ENCODE results near the gene KRTAP4-11.

Gene KRTAP4-11

DNA sequence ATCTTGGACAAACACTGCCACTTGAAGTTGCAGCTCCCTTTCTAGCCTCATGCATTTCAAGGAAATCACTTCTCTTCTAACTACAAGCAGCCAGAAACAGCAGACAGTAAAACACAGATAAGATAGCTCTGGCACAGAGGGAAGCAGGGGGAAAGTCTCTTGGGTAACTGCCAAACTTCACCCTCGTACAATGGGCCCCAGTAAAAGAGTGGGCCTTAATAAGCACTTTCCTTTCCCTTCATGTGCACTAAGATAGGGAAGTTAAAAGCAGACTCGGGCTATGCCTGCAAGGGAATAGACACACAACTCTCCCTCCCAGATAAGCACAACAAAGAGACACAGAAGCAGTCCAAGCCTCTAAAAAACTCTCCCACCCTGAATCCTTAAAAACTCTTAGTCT is 35.7 kb upstream of the KRTAP4-11 start:
- no peak for TF ChIP-seq YY1 (IDR thresholded peaks at IDR 0.05; ENCODE audit: low read depth)
- no peak for TF ChIP-seq CEBPB (IDR thresholded peaks at IDR 0.05)
- TF ChIP-seq ZBTB7A (IDR thresholded peaks at IDR 0.05; ENCODE audit: low read depth): no peak
- no peak for TF ChIP-seq EGR1 (IDR thresholded peaks at IDR 0.05)

DNA sequence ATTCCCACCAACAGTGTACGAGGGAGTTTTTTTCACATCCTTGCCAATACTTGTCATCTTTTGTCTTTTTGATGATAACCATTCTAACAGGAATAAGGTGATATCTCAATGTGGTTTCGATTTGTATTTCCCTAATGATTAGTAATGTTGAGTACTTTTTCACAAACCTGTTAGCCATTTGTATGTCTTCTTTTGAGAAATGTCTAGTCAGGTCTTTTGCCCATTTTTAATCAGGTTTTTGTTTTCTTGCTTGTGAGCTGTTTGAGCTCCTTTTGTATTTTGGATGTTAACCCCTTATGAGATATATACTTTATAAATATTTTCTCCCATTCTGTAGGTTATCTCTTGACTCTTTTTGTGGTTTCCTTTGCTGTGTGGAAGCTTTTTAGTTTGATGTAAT is 33.4 kb upstream of the KRTAP4-11 start:
- TF ChIP-seq EGR1 (IDR thresholded peaks at IDR 0.05) (no peak), TAF1 (IDR thresholded peaks at IDR 0.05; ENCODE audit: low read depth) (no peak), FOXM1 (IDR thresholded peaks at IDR 0.05; ENCODE audit: borderline replicate concordance, low read depth) (no peak), TEAD4 (IDR thresholded peaks at IDR 0.05) (no peak), EP300 (IDR thresholded peaks at IDR 0.05; ENCODE audit: borderline replicate concordance) (no peak)
- TF ChIP-seq, protein P1, sequence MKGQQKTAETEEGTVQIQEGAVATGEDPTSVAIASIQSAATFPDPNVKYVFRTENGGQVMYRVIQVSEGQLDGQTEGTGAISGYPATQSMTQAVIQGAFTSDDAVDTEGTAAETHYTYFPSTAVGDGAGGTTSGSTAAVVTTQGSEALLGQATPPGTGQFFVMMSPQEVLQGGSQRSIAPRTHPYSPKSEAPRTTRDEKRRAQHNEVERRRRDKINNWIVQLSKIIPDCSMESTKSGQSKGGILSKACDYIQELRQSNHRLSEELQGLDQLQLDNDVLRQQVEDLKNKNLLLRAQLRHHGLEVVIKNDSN (IDR thresholded peaks at IDR 0.05): no peak
- TF ChIP-seq, protein P2, sequence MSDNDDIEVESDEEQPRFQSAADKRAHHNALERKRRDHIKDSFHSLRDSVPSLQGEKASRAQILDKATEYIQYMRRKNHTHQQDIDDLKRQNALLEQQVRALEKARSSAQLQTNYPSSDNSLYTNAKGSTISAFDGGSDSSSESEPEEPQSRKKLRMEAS (IDR thresholded peaks at IDR 0.05): no peak

DNA sequence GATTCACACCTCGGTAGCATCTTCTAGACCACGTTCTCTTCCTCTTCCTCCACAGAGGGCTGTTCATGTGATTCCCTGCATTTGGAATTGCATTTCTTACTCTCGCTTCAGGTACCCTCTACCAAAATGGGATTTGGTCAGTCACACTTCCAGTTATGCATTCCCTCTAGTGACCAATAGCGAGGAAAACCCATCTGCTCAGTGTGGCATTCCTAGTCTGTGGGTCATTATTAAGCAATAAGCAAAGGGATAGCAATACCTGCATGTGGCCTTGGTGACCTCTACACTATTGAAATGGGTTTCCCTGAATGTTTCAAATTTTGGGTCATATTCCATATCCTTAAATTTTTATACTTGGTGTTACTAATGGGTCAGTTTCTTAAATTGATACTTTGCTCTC is 31.9 kb upstream of the KRTAP4-11 start:
- no peak for TF ChIP-seq CREB1 (IDR thresholded peaks at IDR 0.05; ENCODE audit: low read depth)
- no peak for TF ChIP-seq EGR1 (IDR thresholded peaks at IDR 0.05)
- no peak for TF ChIP-seq FOXM1 (IDR thresholded peaks at IDR 0.05; ENCODE audit: borderline replicate concordance, low read depth)
- TF ChIP-seq TAF1 (IDR thresholded peaks at IDR 0.05; ENCODE audit: low read depth): no peak
- TF ChIP-seq TEAD4 (IDR thresholded peaks at IDR 0.05): no peak
- TF ChIP-seq, protein P2 (IDR thresholded peaks at IDR 0.05): no peak
- no peak for TF ChIP-seq ZBTB7A (IDR thresholded peaks at IDR 0.05; ENCODE audit: low read depth)
- no peak for TF ChIP-seq YY1 (IDR thresholded peaks at IDR 0.05; ENCODE audit: low read depth)
- TF ChIP-seq, protein P3, sequence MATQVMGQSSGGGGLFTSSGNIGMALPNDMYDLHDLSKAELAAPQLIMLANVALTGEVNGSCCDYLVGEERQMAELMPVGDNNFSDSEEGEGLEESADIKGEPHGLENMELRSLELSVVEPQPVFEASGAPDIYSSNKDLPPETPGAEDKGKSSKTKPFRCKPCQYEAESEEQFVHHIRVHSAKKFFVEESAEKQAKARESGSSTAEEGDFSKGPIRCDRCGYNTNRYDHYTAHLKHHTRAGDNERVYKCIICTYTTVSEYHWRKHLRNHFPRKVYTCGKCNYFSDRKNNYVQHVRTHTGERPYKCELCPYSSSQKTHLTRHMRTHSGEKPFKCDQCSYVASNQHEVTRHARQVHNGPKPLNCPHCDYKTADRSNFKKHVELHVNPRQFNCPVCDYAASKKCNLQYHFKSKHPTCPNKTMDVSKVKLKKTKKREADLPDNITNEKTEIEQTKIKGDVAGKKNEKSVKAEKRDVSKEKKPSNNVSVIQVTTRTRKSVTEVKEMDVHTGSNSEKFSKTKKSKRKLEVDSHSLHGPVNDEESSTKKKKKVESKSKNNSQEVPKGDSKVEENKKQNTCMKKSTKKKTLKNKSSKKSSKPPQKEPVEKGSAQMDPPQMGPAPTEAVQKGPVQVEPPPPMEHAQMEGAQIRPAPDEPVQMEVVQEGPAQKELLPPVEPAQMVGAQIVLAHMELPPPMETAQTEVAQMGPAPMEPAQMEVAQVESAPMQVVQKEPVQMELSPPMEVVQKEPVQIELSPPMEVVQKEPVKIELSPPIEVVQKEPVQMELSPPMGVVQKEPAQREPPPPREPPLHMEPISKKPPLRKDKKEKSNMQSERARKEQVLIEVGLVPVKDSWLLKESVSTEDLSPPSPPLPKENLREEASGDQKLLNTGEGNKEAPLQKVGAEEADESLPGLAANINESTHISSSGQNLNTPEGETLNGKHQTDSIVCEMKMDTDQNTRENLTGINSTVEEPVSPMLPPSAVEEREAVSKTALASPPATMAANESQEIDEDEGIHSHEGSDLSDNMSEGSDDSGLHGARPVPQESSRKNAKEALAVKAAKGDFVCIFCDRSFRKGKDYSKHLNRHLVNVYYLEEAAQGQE (IDR thresholded peaks at IDR 0.05; ENCODE audit: low read depth): no peak
- no peak for TF ChIP-seq EP300 (IDR thresholded peaks at IDR 0.05; ENCODE audit: borderline replicate concordance)
- no peak for TF ChIP-seq TCF12 (IDR thresholded peaks at IDR 0.05; ENCODE audit: low read depth)
- TF ChIP-seq CEBPB (IDR thresholded peaks at IDR 0.05): no peak
- no peak for TF ChIP-seq NFIC (IDR thresholded peaks at IDR 0.05)
- TF ChIP-seq RAD21 (IDR thresholded peaks at IDR 0.05; ENCODE audit: low read depth): no peak
- TF ChIP-seq, protein P1 (IDR thresholded peaks at IDR 0.05): no peak

DNA sequence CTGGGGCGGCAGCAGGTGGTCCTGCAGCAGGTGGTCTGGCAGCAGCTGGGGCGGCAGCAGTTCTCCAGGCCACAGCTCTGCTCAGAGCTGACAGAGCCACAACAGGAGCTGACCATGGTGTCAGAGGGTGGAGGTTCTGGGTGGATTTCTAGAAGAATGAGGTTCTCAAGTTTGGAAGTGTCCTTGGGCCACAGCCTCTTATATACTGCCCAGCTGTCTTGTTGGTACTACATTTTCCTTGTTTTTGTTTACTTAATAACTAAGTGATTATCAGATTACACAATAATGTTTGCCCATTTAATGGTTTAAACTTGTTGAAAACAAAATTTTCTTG is 31.4 kb upstream of the KRTAP4-11 start, which contains the start of gene KRTAP4-5:
KRTAP4-5 (minus strand) TSS at position 174 of the 334 bp plus-strand sequence; CDS start at position 116, 58 bp downstream.
- no peak for TF ChIP-seq EP300 (IDR thresholded peaks at IDR 0.05; ENCODE audit: borderline replicate concordance)
- TF ChIP-seq, protein P3 (IDR thresholded peaks at IDR 0.05; ENCODE audit: low read depth): peak; percentile 51; the same call in 1 of the 2 replicates

DNA sequence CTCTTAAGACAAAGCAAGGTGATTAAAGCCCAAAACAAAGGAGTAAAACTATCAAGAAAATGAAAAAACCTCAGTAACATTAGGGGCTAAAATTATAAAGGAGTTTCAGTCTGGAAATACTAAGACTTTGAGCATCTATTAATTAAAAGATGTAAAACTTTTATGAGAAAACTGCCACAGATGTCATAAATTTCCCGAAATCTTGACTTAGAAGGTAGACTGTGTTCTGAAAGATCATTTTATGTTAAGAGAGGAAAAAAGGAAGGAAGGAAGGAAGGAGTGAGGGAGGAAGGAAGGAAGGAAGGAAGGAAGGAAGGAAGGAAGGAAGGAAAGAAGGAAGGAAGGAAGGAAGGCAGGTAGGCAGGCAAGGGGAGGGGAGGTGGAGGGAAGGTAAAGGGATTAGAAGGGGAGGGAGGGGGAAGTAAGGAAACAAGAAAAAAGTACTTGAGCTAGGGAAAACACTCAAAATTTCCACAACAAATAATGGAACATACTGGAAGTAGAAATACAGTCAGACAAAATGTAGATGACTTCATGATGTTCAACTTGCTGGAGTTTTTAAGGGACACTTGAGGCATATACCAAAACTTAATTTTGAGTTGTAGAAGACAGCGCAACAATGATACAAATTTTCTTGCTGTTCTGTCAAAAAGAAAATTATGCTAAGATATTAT is 29.5 kb upstream of the KRTAP4-11 start:
- TF ChIP-seq TEAD4 (IDR thresholded peaks at IDR 0.05) (no peak), FOXM1 (IDR thresholded peaks at IDR 0.05; ENCODE audit: borderline replicate concordance, low read depth) (no peak), CEBPB (IDR thresholded peaks at IDR 0.05) (no peak), RAD21 (IDR thresholded peaks at IDR 0.05; ENCODE audit: low read depth) (no peak), YY1 (IDR thresholded peaks at IDR 0.05; ENCODE audit: low read depth) (no peak), NFIC (IDR thresholded peaks at IDR 0.05) (no peak), EGR1 (IDR thresholded peaks at IDR 0.05) (no peak), CREB1 (IDR thresholded peaks at IDR 0.05; ENCODE audit: low read depth) (no peak), TCF12 (IDR thresholded peaks at IDR 0.05; ENCODE audit: low read depth) (no peak), ZBTB7A (IDR thresholded peaks at IDR 0.05; ENCODE audit: low read depth) (no peak), TAF1 (IDR thresholded peaks at IDR 0.05; ENCODE audit: low read depth) (no peak), EP300 (IDR thresholded peaks at IDR 0.05; ENCODE audit: borderline replicate concordance) (no peak)
- TF ChIP-seq, protein P2 (IDR thresholded peaks at IDR 0.05): no peak
- TF ChIP-seq, protein P1 (IDR thresholded peaks at IDR 0.05): no peak
- TF ChIP-seq, protein P3 (IDR thresholded peaks at IDR 0.05; ENCODE audit: low read depth): no peak

Measured in Ishikawa (cell line).